HG03439 (cell line): ENCODE data around the gene TCF21.
"Not testable (repeated sequence)": the region's sequence is repeated elsewhere in the genome, so short reads cannot be mapped to it uniquely, and the experiment has no call there.

Experiments used
- ATAC-seq: cut with Tn5 transposase; IDR thresholded peaks from one replicate; pipeline ENCODE4 v1.9.1; 2021; ENCODE audit warnings: mild to moderate bottlenecking, moderate library complexity; ENCODE audit not compliant: unreplicated experiment

The TCF21 gene

GRCh38 chr6:133921249-133921859, 32.4 kb downstream of the TCF21 start:
- peak; percentile 49 for ATAC-seq

DNA sequence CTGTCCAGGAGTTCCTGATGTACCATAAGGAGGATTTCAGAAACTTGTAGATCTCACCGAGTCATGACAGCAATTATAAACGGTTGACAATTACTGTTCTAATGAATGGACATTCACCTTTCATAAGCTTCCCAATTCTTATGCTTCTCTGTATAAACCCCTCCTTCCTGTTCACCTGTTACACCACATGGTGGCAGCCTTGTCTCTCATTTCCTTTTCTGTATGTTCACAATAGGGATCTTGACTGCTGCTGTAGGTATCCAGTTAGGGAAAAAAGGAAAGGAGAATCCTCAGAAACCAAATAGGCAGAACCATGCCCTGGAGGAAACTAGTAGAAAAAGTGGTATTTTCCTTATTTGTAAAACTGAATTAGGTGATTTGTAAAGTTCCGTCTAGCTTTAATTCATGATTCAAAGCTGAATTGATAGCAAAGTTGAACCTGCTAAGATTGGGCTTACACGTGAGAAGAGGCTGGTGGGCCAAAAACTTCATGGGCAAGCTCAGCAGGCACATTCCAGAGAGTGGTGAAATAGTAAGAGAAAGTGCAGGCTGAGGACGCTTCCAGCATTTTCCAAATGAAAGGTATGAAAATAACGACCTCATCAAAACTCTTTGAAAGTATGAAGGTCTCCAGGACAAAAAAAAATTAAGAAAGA, 35.2 kb downstream of the TCF21 start:
- peak; percentile 75 for ATAC-seq

DNA sequence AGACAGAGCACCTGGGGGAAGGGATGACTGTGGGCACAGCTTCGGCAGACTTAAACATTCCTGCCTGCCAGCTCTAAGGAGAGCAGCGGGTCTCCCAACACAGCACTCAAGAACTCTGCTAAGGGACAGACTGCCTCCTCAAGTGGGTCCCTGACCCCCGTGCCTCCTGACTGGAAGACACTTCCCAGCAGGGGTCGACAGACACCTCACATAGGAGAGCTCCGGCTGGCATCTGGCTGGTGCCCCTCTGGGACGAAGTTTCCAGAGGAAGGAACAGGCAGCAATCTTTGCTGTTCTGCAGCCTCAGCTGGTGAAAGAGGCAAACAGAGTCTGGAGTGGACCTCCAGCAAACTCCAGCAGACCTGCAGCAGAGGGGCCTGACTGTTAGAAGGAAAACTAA, 42.3 kb downstream of the TCF21 start:
- not testable (repeated sequence) for ATAC-seq

DNA sequence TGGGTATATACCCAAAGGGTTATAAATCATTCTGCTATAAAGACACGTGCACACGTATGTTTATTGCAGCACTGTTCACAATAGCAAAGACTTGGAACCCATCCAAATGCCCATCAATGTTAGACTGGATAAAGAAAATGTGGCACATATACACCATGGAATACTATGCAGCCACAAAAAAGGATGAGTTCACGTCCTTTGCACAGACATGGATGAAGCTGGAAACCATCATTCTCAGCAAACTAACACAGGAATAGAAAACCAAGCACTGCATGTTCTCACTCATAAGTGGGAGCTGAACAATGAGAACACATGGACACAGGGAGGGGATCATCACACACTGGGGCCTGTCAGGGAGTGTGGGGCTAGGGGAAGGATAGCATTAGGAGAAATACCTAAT, 47.4 kb downstream of the TCF21 start:
- ATAC-seq, result not testable (repeated sequence)

DNA sequence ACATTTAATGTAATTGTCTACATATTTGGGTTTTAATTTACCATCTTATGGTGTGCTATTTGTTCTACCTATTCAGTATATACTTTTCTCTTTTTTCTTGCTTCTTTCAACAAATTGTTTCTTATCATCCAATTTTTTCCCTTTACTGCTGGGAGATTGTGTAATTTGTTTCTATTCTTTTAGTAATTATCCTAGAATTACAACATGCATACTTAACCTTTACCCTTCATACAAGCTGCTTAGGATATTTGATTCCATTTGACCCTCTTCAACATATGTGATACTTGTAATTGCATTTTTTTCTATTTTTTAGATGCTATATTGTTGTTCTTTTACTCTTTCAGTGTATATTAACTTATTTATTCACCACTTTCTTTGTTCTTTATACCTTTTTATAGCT, 49.0 kb downstream of the TCF21 start:
- no peak for ATAC-seq

DNA sequence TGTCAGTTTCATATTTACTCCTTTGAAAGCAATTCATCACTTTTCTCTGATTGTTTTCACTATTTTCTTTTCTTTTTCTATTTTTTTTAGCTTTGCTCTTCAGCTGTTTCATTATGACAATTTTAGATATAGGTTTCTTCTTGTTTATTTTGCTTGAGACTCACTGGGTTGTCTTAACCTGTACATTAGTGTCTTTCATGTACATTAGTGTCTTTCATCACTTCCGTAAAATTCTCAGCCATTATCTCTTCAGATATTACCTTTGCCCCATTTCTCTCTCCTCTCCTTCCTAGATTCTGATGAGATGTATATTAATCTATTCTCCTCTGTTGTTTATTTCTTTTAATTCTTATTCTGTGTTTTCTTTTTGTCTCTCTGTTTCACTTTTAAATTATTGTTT, 49.6 kb downstream of the TCF21 start:
- ATAC-seq, result no peak

DNA sequence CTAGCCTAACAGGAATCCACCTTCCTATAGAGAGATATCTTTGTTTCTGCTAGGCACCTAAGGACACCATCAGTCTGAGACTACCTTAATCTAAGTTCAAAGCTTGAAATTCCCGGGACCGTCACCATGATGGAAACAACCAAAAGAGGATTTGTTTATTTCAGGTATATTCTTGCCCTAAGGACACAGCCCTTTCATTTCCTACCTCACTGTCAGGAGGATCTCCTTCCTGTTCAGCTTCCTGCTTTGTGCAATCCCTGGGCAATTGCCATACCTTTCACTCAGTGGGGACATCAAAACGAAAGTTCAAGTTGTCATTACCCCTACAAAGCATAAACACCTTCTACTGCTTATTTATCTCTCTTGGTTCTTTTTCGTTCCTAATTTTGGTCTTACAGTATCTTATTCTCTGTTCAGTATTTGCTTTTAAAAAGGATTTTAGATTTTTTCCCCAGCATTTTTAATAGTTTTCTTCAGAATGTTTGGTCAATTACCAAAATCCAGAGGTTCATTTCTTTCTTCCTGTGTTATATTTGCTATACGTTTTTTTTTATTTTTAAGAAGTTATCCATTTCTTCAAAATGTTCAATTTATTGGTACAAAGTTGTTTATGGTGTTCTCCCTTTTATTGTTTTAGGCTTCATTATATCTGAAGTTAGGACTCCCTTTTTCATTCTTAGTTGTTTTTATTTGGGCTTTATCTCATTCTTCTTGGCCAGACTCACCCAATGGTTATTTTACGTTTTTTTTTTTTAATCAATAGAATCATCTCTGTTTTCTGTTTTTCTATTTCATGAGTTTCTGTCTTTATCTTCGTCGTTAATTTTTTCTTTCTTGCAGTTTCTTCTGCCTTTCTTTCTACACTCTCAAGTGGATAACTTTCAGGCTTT, 51.1 kb downstream of the TCF21 start:
- ATAC-seq, result no peak
